GM18519 (cell line): ENCODE measurements around the gene COL4A4.
"Not testable (repeated sequence)": the region's sequence is repeated elsewhere in the genome, so short reads cannot be mapped to it uniquely, and the experiment has no call there.

Experiments used
- ATAC-seq: cut with Tn5 transposase; IDR thresholded peaks from one replicate; pipeline ENCODE4 v1.9.1; 2021; ENCODE audit warnings: mild to moderate bottlenecking, moderate library complexity; ENCODE audit not compliant: unreplicated experiment, low FRiP score

The COL4A4 gene

GRCh38 chr2:227117852-227118251, 46.2 kb downstream of the COL4A4 start:
- ATAC-seq = no peak

- ATAC-seq = peak; percentile 84
These were observed 47.0 kb downstream of the COL4A4 start for GRCh38 chr2:227117027-227117426.

GRCh38 chr2:227115761-227116160, 48.2 kb downstream of the COL4A4 start:
- ATAC-seq = no peak

GRCh38 chr2:227106845-227107759, 56.9 kb downstream of the COL4A4 start:
- no peak for ATAC-seq

GRCh38 chr2:227103583-227103982, 60.4 kb downstream of the COL4A4 start:
- no peak for ATAC-seq

GRCh38 chr2:227099340-227099739, 64.7 kb downstream of the COL4A4 start:
- ATAC-seq = no peak

GRCh38 chr2:227098162-227098515, 65.9 kb downstream of the COL4A4 start:
- ATAC-seq = no peak

- no peak for ATAC-seq
These were observed 66.4 kb downstream of the COL4A4 start for GRCh38 chr2:227097495-227098161.

GRCh38 chr2:227095346-227095745, 68.7 kb downstream of the COL4A4 start:
- no peak for ATAC-seq

- ATAC-seq = peak; percentile 99
These were observed 81.7 kb downstream of the COL4A4 start for GRCh38 chr2:227082286-227082685.

- ATAC-seq = no peak
These were observed 84.3 kb downstream of the COL4A4 start for GRCh38 chr2:227079726-227080125.

- not testable (repeated sequence) for ATAC-seq
These were observed 98.9 kb downstream of the COL4A4 start for GRCh38 chr2:227065065-227065464.

- no peak for ATAC-seq
These were observed 105.1 kb downstream of the COL4A4 start for GRCh38 chr2:227058888-227059399.

- ATAC-seq = no peak
These were observed 106.1 kb downstream of the COL4A4 start for GRCh38 chr2:227057743-227058447.

GRCh38 chr2:227057060-227057459, 106.9 kb downstream of the COL4A4 start:
- no peak for ATAC-seq

GRCh38 chr2:227054006-227054405, 110.0 kb downstream of the COL4A4 start:
- ATAC-seq = no peak

- ATAC-seq = no peak
These were observed 111.1 kb downstream of the COL4A4 start for GRCh38 chr2:227052879-227053278.

GRCh38 chr2:227043981-227044380, 120.0 kb downstream of the COL4A4 start:
- ATAC-seq = no peak

GRCh38 chr2:227038550-227039189, 125.3 kb downstream of the COL4A4 start:
- ATAC-seq = no peak

- ATAC-seq = no peak
These were observed 127.5 kb downstream of the COL4A4 start for GRCh38 chr2:227036527-227036926.
